Heart right ventricle (tissue), 16 donors: Measurements from ENCODE around the gene PRKAG2. TPM values are rescaled to one million over a fixed set of nuclear protein-coding genes. Genes with fewer than 3 reads are reported as not detected.

Source experiments
- ATAC-seq, 8 donors: fragments of 200-7000 bp; cut with Tn5 transposase; one replicate each; pipeline ENCODE4 v1.9.1; 2020; ENCODE audit warnings: mild to moderate bottlenecking in 8 of 8, moderate library complexity in 8 of 8, moderate number of reproducible peaks in 1 of 8
- DNase-seq, 2 donors: peaks; one replicate each; pipeline ENCODE4 v3.0.0-alpha.2; 2020
- H3K27ac ChIP-seq, 10 donors: fragments of 200-600 bp; sonication (generic) in 2 of 10; one replicate each; pipeline versions ENCODE4 v1.5.0 to v1.8.0; 2020 to 2022; ENCODE audit warnings: mild to moderate bottlenecking in 3 of 10
- H3K27me3 ChIP-seq, 7 donors: fragments of 200-600 bp; one replicate each; pipeline ENCODE4 v1.8.0; 2021 to 2022; ENCODE audit warnings: mild to moderate bottlenecking in 2 of 7
- H3K36me3 ChIP-seq, 9 donors: fragments of 200-600 bp; sonication (generic) in 1 of 9; one replicate each; pipeline versions ENCODE4 v1.5.0 to v1.8.0; 2020 to 2022; ENCODE audit warnings: mild to moderate bottlenecking in 2 of 9
- H3K4me1 ChIP-seq, 9 donors: fragments of 200-600 bp; sonication (generic) in 1 of 9; one replicate each; pipeline versions ENCODE4 v1.5.0 to v1.8.0; 2020 to 2022; ENCODE audit warnings: mild to moderate bottlenecking in 4 of 9
- H3K4me3 ChIP-seq, 10 donors: fragments of 200-600 bp; sonication (generic) in 2 of 10; one replicate each; pipeline versions ENCODE4 v1.5.0 to v1.8.0; 2020 to 2022; ENCODE audit warnings: mild to moderate bottlenecking in 7 of 10, moderate library complexity in 2 of 10
- H3K9me3 ChIP-seq, 11 donors: fragments of 200-600 bp in 10 of 11; sonication (generic) in 2 of 11; one replicate each; pipeline versions ENCODE4 v1.5.0 to v1.8.0; 2013 to 2022; ENCODE audit warnings: mild to moderate bottlenecking in 2 of 11, control low read depth in 1 of 11, moderate library complexity in 1 of 11
- CTCF ChIP-seq, 9 donors: fragments of 200-600 bp; sonication (generic) in 2 of 9; IDR thresholded peaks; one replicate each; pipeline versions ENCODE4 v1.5.0 to v1.8.0; 2021 to 2022; ENCODE audit warnings: antibody characterized with exemption in 9 of 9, mild to moderate bottlenecking in 5 of 9, moderate library complexity in 1 of 9
- WGBS, 2 donors: extraction: QIAGEN DNeasy Blood & Tissue Kit; methylation state at CpG; one replicate each; pipeline ENCODE4 v1.1.7; 2013; ENCODE audit warnings: inconsistent platforms in 1 of 2; 5-methylcytosine and 5-hydroxymethylcytosine counted together
- intact Hi-C, 10 donors: fragments of 100-400 bp; cut with DNase I; formaldehyde crosslinking; loops; one replicate each; pipeline versions ENCODE4 v1.11.1 to v1.14.2; 2022
- polyA plus RNA-seq, 2 donors: library from polyadenylated mRNA; stranded (reverse); fragments of 200-250 nt; gene quantifications; one replicate each; pipeline ENCODE4 v1.2.3, GENCODE V29; 2013
- total RNA-seq, 10 donors: library from RNA; stranded (reverse); fragmentation: NEBNext Ultra II Directional in 3 of 10; extraction: Animal tissue kit (Norgen Biotek cat#: 25700) in 3 of 10; gene quantifications; one replicate each; pipeline versions ENCODE4 v1.2.1 to v1.2.4, GENCODE V29; 2021 to 2023
- donor health status: Arrhythmogenic right ventricular cardiomyopathy.
- donor health status: ischemic (EF 13 %, LVEDD 7.1; RV severe dilation, severe dysfunction).
- donor health status: healthy with polysubstance abuse.
- donor health status: DM: no; HTN: yes; CAD: no.
- donor health status: DM: no; HTN: no; CAD: no.
- donor health status: ischemic (EF 25% LVEDD 6.9; RV normal size, moderate dysfunction).
- donor health status: ischemic (EF 25% LVEDD 5.7; RV mildly dilated, moderate dysfunction).
- donor health status: healthy.
- donor health status: DM: yes; HTN: yes; CAD: no.
- donor health status: Ischemic cardiomyopathy.
- donor health status: ischemic (EF 35%, LVEDD 5.7; RV mildly dilated, moderate dysfunction).
- donor health status: nonischemic (EF 11% LVEDD 7.7; RV severe dilation, severe dysfunction).
- donor health status: DM: yes; HTN: yes; CAD: no.
- donor health status: PGD.
- donor health status: ischemic (EF 29% LVEDD 5.4; RV normal size, mild dysfunction).
- donor health status: nonischemic (EF 23%, LVEDD 6.1; RV moderate dilation, normal function).

PRKAG2 gene
- total and polyA plus RNA-seq, 12 donors, result 52.4 to 156 (median 114) TPM

- no peak overlapping the region for H3K27ac ChIP-seq
- intact Hi-C loops, result loop anchor here in 1 of 10 donors (5.0 kb wide), 1 partner anchor 38 kb away; no protein-coding TSS in a partner anchor
- ATAC-seq (no peak), DNase-seq (no peak)
- TF ChIP-seq CTCF (IDR thresholded peaks at IDR 0.05), result no peak
- H3K36me3 ChIP-seq, result no peaks in the 10 kb centered on the region
- H3K27me3 ChIP-seq, result no peaks in the 10 kb centered on the region
- peaks cover 15 to 49% (median 39%) of the 10 kb centered on the region in 9 donors for H3K4me1 ChIP-seq
- no peak overlapping the region for H3K4me3 ChIP-seq
- H3K9me3 ChIP-seq, result no peaks in the 10 kb centered on the region
- WGBS, 2 donors, result 88 to 90% methylated on average over 16 of the region's 16 CpGs
Observed at GRCh38 chr7:151740081-151740851, 136.6 kb downstream of the PRKAG2 start.

GRCh38 chr7:151738925-151739324 is 138.0 kb downstream of the PRKAG2 start:
- 81 to 95% methylated on average over 10 of the region's 10 CpGs for WGBS, 2 donors
- DNase-seq, result no peak
- intact Hi-C loops, result loop anchor here in 2 of 10 donors (5.0 to 10.0 kb wide), 2 partner anchors 107 to 114 kb away; no protein-coding TSS in a partner anchor

GRCh38 chr7:151736403-151736909 is 140.5 kb downstream of the PRKAG2 start:
- no peaks in the 10 kb centered on the region for H3K27me3 ChIP-seq
- ATAC-seq (peak; percentile 83 to 95 (median 92)), DNase-seq (peak; percentile 58 to 84)
- peak in 3 of 9 donors; percentile 22 to 34 (median 31) for TF ChIP-seq CTCF (IDR thresholded peaks at IDR 0.05)
- no peaks in the 10 kb centered on the region for H3K36me3 ChIP-seq
- H3K27ac ChIP-seq, result peak overlapping the region; percentile 59 to 98 (median 90)
- intact Hi-C loops, result loop anchor here in 2 of 10 donors (1.0 to 10.0 kb wide), 3 partner anchors 41 to 112 kb away; no protein-coding TSS in a partner anchor
- H3K9me3 ChIP-seq, result no peaks in the 10 kb centered on the region
- H3K4me1 ChIP-seq, result peaks cover 5 to 48% (median 16%) of the 10 kb centered on the region in 9 donors
- 2 to 5% methylated on average over 10 of the region's 10 CpGs for WGBS, 2 donors
- H3K4me3 ChIP-seq, result peak overlapping the region in 9 of 10 donors; percentile 46 to 64 (median 56)

More at GRCh38 chr7:151738925-151739324, 138.0 kb downstream of the PRKAG2 start:
- Histone ChIP-seq H3K36me3 (no peaks in the 10 kb centered on the region), H3K27ac (no peak overlapping the region), H3K27me3 (no peaks in the 10 kb centered on the region), H3K4me1 (peaks cover 12 to 43% (median 27%) of the 10 kb centered on the region in 9 donors), H3K4me3 (no peak overlapping the region), H3K9me3 (no peaks in the 10 kb centered on the region)
- no peak for TF ChIP-seq CTCF (IDR thresholded peaks at IDR 0.05)
- no peak for ATAC-seq

GRCh38 chr7:151735851-151736402 is 141.0 kb downstream of the PRKAG2 start:
- H3K27ac ChIP-seq, result peak overlapping the region; percentile 59 to 98 (median 90)
- H3K36me3 ChIP-seq, result no peaks in the 10 kb centered on the region
- peak overlapping the region; percentile 12 to 64 (median 55) for H3K4me3 ChIP-seq
- ATAC-seq (peak; percentile 55 to 79 (median 70)), DNase-seq (peak in 1 of 2 donors; percentile 53)
- peaks cover 5 to 53% (median 16%) of the 10 kb centered on the region in 9 donors for H3K4me1 ChIP-seq
- H3K27me3 ChIP-seq, result no peaks in the 10 kb centered on the region
- no peaks in the 10 kb centered on the region for H3K9me3 ChIP-seq
- no peak for TF ChIP-seq CTCF (IDR thresholded peaks at IDR 0.05)
- intact Hi-C loops, result loop anchor here in 2 of 10 donors (1.0 to 10.0 kb wide), 3 partner anchors 41 to 111 kb away; no protein-coding TSS in a partner anchor
- WGBS, 2 donors, result 17 to 25% methylated on average over 25 of the region's 25 CpGs
